Measurements from ENCODE around the gene SEC11A.
A peak's percentile ranks its signal among the peaks of the same experiment; 100 is the strongest.
"Not testable (repeated sequence)": the region's sequence is repeated elsewhere in the genome, so short reads cannot be mapped to it uniquely, and the experiment has no call there.

SEC11A gene

GRCh38 chr15:84716036-84716732, at the start of gene SEC11A:
Gene SEC11A (minus strand): TSS chr15:84716139. CDS start chr15:84716075, 64 bp downstream.
- peak; percentile 97 for DNase-seq (ENCODE audit: low spot score)

DNA sequence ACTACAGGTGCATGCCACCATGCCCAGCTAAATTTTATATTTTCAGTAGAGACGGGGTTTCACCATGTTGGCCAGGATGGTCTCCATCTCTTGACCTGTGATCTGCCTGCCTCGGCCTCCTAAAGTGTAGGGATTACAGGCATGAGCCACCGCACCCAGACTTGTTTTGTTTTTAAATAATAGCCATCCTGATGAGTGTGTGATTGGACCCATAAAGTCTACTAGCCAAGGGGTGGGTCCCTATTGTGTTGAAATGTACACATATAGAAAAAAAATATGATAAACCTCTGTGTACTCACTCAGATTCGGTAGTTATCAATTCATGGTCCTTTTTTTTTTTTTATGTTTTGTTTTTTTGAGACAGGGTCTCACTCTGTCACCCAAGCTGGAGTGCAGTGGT, 49.7 kb upstream of the SEC11A start:
- DNase-seq (ENCODE audit: low spot score) = no peak

- no peak for DNase-seq (ENCODE audit: low spot score)
These were observed 49.0 kb upstream of the SEC11A start for GRCh38 chr15:84764989-84765388.

DNA sequence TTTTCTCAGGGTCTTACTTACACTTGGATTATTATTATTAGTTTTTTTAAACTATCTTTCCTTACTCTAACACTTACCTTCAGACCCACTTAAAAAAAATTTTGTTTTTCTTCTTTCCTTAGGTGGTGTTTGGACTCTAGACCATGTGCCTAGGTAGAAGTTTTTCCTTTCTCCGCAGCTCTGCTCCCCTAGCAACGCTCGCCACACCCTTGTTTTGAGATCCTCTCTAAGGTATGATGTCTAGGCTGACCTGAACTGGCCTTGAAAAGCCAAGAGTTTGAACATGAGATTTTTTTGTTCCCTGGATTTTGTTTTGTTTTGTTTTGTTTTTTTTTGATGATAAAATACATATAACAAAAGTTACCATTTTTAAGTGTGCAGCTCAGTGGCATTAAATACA, 48.6 kb upstream of the SEC11A start:
- no peak for DNase-seq (ENCODE audit: low spot score)

GRCh38 chr15:84762840-84763572, 47.1 kb upstream of the SEC11A start:
- DNase-seq (ENCODE audit: low spot score) = no peak

DNA sequence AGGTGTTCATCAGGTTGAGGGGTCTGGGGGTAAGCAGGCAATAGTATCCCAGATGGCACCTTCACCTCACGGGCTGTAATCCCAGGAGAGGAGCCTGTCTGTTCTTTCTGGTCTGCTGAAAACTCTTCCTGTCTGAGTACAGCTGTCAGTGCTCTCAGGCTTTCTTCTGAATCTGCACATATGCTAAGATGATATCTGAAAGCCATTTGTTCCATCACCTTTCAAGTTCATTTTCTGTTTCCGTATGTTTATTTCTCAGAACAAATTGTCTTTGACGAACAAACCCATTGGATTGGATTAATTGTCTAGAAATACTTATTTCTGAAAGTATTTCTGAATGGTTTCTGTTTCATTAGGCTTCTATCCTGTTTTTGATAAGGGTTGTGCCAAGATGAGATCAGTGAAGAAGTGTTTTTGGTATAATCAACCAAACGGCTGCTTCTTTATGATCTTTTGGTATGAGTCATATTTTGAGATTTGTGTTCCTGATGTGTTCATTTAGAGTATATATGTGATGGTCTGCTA, 45.7 kb upstream of the SEC11A start:
- DNase-seq (ENCODE audit: low spot score) = no peak

DNA sequence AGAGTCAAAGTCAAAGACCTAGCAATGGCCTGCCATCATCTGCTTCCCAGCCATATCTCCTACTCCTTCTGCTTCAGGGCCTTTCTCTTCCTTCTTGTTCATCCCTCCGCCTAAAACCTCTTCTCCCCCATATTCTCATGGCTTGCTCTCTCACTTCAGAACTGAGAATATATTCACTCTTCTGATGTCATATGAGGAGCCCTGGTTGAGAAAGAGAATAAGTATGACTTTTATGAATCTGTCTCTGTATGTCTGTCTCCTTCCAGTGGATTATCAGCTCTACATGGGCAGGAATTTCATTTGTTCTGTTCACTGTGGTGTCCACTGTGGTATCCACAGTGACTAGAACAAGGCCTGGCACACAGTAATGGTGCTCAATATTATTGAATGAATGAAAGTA, 44.3 kb upstream of the SEC11A start:
- DNase-seq (ENCODE audit: low spot score) = no peak

GRCh38 chr15:84759018-84759417, 43.1 kb upstream of the SEC11A start:
- DNase-seq (ENCODE audit: low spot score) = no peak

- DNase-seq (ENCODE audit: low spot score) = no peak
These were observed 40.0 kb upstream of the SEC11A start for GRCh38 chr15:84755736-84756527.

DNA sequence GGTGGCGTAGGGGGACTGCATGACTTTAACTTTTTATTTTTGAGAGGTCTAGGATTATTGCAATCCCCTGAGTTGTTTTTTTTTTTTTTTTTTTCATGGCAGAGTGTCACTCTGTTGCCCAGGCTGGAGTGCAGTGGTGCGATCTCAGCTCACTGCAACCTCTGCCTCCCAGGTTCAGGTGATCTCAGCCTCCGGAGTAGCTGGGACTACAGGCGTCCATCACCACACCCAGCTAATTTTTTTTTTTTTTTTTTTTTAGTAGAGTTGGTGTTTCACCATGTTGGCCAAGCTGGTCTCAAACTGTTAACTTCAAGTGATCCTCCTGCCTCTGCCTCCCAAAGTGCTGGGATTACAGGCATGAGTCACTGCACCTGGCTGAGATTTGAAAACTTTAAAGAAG, 39.0 kb upstream of the SEC11A start:
- not testable (repeated sequence) for DNase-seq (ENCODE audit: low spot score)

DNA sequence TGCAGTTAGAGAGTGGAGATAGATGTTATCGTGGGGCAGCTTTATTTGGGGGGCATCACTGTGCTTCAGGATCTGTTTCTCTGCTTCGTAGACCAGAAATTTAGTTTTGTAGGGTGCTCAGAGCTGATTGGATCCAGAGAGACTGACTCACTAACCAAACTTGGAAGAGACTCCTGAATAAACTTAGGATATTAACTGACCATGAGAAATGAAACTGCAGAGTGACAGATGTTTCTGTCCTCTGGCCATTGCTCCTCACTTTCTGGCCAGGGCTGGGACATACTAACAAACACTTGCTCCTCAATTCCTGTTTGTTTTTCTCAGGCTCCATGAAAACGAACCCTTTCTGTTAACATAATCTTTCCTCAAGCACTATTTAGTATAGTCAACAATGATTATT, 36.8 kb upstream of the SEC11A start:
- no peak for DNase-seq (ENCODE audit: low spot score)

GRCh38 chr15:84752195-84752594, 36.3 kb upstream of the SEC11A start:
- no peak for DNase-seq (ENCODE audit: low spot score)

DNA sequence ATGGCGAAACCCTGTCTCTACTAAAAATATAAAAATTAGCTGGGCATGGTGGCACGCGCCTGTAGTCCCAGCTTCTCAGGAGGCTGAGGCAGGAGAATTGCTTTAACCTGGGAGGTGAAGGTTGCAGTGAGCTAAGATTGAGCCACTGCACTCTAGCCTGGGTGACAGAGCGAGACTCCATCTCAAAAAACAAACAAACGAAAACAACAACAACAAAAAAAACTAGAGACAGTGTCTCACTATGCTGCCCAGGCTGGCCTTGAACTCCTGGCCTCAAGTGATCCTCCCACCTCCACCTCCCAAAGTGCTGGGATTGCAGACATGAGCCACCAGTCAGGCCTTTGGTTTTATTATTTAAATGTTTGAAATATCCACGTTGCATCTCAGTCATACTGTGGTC, 35.8 kb upstream of the SEC11A start:
- DNase-seq (ENCODE audit: low spot score) = not testable (repeated sequence)

DNA sequence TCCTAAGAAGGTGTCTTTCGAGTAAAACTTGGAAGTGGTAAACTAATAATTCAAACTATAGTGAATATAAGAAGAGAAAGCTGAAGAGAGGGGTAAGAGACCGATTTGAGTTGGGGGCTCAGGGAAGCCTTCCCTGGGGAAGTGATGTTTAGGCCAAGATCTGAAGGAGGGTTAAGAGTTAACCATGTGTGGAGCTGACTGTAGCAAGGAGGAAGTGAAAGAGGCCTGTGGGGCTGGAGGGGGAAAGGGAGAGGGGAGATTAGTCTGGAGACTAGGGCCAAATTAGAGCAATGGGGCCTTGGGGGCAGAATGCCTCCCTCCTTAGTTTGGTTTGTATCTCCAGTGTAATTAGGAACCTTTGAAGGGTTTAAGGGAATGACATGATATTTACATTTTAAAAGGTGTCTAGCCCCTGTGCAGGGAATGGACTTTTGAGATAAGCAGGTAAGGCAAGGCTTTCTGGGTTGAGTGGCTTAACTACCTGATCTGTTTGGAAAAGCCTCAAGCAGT, 34.7 kb upstream of the SEC11A start:
- DNase-seq (ENCODE audit: low spot score) = no peak

- DNase-seq (ENCODE audit: low spot score) = no peak
These were observed 33.4 kb upstream of the SEC11A start for GRCh38 chr15:84749111-84749991.

- DNase-seq (ENCODE audit: low spot score) = peak; percentile 88
These were observed 32.6 kb upstream of the SEC11A start, which contains the start of gene ZNF592 for GRCh38 chr15:84748274-84749110. Gene ZNF592 (plus strand): TSS chr15:84748592. CDS start chr15:84782676, 34,084 bp downstream.

DNA sequence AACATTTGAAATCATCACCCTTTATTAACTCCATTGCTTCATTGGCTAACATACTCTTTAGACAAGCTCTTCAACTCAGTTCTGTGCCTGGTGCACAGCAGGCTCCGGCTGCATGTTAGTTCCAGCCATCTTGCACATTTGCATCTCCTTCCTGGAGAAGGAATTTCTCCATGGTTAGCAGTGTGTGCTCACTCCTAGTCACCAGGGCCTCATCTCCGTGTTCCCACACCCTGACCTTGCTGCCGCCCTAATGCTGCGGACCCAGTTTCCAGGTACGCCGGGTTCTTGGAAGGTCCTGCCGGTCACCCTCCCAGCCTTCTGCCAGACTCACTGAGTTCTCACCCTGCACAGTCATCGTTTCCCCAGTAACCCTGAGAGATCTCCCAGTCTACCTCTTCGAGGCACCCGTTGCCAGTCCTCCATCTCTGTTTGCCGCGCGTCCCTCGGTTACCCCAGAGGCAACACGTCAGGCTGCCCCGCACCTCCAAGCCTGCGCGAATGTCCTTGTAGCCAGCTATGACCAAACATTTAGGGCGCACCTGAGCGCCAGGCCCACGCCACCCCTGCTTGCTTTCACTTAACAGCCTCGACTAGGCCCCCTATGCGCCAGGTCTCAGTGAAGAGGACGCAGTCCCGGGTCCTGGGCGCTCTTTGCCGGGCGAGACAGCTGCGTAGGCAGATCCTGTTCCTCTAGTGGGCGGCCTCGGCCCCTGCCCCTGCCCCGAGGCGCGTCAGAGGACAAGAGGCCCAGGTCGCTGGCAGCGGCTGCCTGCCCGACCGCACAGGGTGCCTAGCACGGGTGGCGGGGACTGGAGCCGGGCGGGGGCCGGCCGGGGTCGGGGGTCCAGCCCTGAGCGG, 31.7 kb upstream of the SEC11A start:
- DNase-seq (ENCODE audit: low spot score) = peak; percentile 90

DNA sequence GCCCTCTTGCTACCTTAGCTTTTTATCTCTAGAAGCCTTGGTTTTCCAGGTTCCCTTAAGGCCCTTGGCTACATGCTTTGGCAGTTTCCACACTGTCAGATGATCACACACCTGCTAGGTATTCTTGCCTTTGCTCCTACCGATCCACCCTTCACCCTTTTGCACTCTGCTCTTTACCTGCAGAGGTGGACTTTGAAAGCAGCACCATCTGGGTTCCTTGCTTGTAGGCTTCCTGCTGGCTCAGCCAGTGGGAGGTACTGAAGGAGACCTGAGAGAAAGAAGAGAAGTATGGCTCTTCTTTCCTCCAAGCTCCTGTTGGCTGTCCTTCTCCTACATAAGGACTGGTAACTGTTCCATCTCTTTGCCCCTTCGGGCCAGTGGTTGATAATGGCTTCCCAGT, 25.2 kb upstream of the SEC11A start:
- no peak for DNase-seq (ENCODE audit: low spot score)

GRCh38 chr15:84740691-84741090, 24.8 kb upstream of the SEC11A start:
- no peak for DNase-seq (ENCODE audit: low spot score)

Data from ecto neural progenitor cell (in vitro differentiated cells).